ENCODE measurements around the gene OR6N1.

Gene OR6N1

GRCh38 chr1:158752155-158752712, 19.8 kb downstream of the OR6N1 start:
- DNase-seq (ENCODE audit: low read depth), result no peak

DNA sequence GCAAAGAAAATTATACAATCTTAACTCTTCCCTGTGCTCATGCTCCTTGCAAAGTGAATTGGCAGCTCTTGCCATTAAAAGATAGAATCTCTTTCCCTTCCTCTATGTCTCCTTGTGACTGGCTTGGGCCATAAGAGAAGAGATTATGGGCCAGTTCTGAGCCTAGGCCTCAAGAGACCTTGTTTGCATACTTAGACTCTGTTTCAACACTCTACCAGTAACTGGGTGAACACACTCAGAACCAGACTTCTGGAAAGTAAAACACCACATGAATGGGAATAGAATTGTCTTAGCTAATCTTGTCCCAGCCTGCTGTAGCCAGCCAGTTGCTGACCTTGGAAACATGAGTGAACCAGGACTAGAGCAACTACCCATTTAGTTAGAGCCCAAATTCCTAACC, 36.1 kb downstream of the OR6N1 start:
- DNase-seq (ENCODE audit: low read depth), result no peak

DNA sequence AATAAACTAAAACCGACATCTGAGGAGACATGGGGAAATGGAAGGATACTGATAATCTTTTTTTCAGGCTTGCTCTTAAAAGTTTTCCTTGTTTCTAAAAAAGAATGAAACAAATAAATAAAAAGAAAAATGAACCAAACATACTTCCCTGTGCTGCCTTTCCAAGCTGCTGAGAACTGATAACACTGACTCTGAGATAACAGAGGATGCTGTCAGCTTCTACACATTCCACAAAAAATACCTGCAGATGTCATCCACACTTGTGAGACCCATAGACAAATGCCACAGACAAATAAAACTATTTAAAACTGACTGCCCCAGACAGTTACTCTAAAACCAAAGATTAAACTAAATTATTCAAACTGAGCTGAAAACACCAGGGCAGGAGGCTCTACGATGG, 39.5 kb downstream of the OR6N1 start:
- no peak for DNase-seq (ENCODE audit: low read depth)

DNA sequence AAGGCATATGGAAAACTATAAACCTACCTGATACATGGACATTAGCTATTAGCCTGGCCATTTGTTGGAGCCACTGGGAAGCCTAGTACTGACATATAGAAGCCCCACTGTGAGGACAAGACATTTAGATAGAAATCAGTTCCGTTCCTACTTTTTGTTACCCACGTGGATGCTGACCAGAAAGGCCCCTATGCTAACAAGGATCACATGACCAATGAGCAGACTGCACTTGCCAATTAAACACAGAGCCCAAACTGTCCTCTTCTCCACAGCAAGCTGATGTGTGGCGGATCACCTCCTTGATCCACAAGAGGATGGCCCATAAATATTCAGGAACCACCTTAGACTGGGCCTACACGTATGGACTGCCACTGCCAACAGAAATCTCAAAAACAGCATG, 40.3 kb downstream of the OR6N1 start:
- no peak for DNase-seq (ENCODE audit: low read depth)

DNA sequence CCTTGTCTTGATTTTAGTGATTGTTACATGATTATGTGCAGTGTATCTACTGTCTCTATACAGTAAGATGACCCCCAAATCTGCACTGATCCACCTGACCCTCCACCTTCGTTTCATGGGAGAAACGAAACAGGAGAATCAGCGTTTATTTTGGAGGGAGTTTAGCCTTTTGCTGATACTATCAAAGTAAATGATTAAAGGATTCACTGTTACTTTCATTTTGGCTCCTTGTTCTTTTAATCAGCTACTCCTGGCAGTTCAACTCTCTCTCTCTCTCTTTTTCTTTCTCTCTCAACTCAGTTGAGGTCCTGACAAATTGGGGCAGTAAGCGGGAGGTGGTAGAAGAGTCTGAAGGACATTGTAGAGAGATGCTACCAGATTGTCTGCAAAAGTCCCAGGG, 41.5 kb downstream of the OR6N1 start:
- DNase-seq (ENCODE audit: low read depth), result no peak

GRCh38 chr1:158728510-158729225, 43.3 kb downstream of the OR6N1 start:
- DNase-seq (ENCODE audit: low read depth), result no peak

- no peak for DNase-seq (ENCODE audit: low read depth)
Measured at GRCh38 chr1:158724442-158724841, 47.6 kb downstream of the OR6N1 start.

GRCh38 chr1:158720620-158721019, 51.4 kb downstream of the OR6N1 start, which contains the start of gene OR6K3:
Gene OR6K3, minus strand, starts transcription at chr1:158720720. Its CDS starts 2,605 bp downstream, at chr1:158718115.
- no peak for DNase-seq (ENCODE audit: low read depth)

DNA sequence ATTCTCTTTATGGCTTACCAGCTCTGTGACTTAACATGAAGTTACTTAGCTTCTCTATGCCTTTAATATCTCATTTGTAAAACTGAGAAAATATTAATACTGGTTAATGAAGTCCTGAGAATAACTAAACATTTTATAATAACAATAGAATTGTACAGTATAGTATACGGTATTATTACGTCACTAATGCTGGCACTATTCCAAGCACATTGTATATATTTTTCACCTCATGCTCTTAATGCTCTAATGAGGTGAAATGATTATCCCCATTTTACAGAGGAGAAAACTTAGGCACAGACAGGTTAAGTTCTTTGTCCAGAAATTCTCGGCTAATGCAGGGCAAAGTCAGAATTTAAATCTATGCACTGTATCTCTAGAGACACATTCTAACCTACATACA, 52.3 kb downstream of the OR6N1 start:
- no peak for DNase-seq (ENCODE audit: low read depth)

DNA sequence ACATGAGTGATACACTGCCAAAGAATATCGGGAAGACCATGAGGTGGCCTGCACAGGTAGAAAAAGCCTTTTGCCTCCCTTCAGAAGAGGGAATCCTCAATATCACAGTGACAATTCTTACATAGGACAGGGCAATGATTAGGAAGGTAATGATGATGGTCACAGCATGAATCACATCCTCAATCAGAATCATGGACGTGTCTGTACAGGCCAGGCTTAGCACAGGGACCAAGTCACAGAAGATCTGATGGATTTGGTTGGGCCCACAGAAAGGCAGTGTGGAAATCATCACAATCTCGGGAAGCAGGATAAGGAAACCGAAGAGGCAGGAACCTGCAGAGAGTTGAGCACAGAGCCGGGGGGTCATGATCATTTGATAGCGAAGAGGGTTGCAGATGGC, 54.7 kb downstream of the OR6N1 start:
- DNase-seq (ENCODE audit: low read depth), result no peak

DNA sequence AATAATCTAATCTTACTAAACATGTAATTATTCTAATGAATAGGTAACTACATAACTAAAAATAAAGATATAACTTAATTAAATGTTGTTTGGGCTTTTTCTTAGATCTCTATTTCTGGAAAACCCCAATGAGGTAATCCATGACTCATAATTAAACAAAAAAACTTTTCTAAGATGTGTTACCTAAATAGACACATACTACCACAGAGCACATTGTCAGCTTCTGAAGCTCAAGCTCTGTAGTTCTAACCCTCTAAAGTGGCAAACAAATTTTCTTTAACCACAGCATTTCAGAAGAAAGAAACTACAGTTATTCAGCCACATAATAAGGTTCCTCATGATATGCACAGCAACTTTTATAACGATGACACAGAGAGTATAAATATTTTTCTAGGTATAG, 55.7 kb downstream of the OR6N1 start:
- no peak for DNase-seq (ENCODE audit: low read depth)

GRCh38 chr1:158714754-158715153, 57.2 kb downstream of the OR6N1 start:
- no peak for DNase-seq (ENCODE audit: low read depth)

All from T-helper 22 cell (primary cell).